A549 (cell line): Measurements from ENCODE around the gene ARHGAP12. TPM values are rescaled to one million over a fixed set of nuclear protein-coding genes. Genes with fewer than 3 reads are reported as not detected.

Experiments used
- ATAC-seq, 2 experiments: fragments of 200-7000 bp in 1 of 2; fragments of >200 bp in 1 of 2; cut with Nextera tagmentation in 1 of 2; cut with Tn5 transposase in 1 of 2; 3 replicates each; pipeline versions ENCODE4 v1.8.0 to v1.9.1; 2018 to 2020; ENCODE audit warnings: mild to moderate bottlenecking in 1 of 2, moderate library complexity in 1 of 2
- CTCF ChIA-PET: fragments of 300-600 bp; sonication (Branson Sonifier 250); formaldehyde crosslinking; extraction: SDS; loops from one replicate; lab custom pipeline; 2021; ENCODE audit warnings: antibody characterized with exemption, inconsistent platforms; lab: Yijun Ruan, JAX
- POLR2A ChIA-PET: fragments of 350-600 bp; formaldehyde crosslinking; extraction: SDS; loops from one replicate; lab custom pipeline; 2021; ENCODE audit warnings: antibody characterized with exemption, inconsistent platforms; lab: Yijun Ruan, JAX
- DNase-seq, 2 experiments: peaks; one replicate each; pipeline versions ENCODE4 v3.0.0 to v3.0.0-alpha.2; 2011 to 2016; ENCODE audit warnings: low read depth in 1 of 2, low spot score in 1 of 2
- FAIRE-seq: peaks from 2 replicates; lab custom pipeline; 2011; peaks lifted over from hg19 to GRCh38; lab: Jason Lieb, UNC
- H3K27ac ChIP-seq, 2 experiments: fragments of >200 bp; sonication (Bioruptor Twin); formaldehyde crosslinking; 3 replicates each; pipeline ENCODE4 v1.5.1; 2016 to 2017
- H3K4me1 ChIP-seq: fragments of >200 bp; sonication (Bioruptor Twin); formaldehyde crosslinking; 3 replicates; pipeline ENCODE4 v1.6.1; 2016
- H3K4me2 ChIP-seq: fragments of >200 bp; sonication (Bioruptor Twin); formaldehyde crosslinking; 3 replicates; pipeline ENCODE4 v1.6.1; 2016
- H3K4me3 ChIP-seq: fragments of >200 bp; sonication (Bioruptor Twin); formaldehyde crosslinking; 3 replicates; pipeline ENCODE4 v1.5.1; 2016
- H3K9me3 ChIP-seq: fragments of >200 bp; sonication (Bioruptor Twin); formaldehyde crosslinking; 3 replicates; pipeline ENCODE4 v1.6.1; 2016
- CEBPB ChIP-seq, 2 experiments: fragments of >200 bp in 1 of 2; sonication (Bioruptor Twin) in 1 of 2; formaldehyde crosslinking in 1 of 2; IDR thresholded peaks; 2 replicates each; pipeline ENCODE4 v1.6.1; 2012 to 2016
- CHD4 ChIP-seq: fragments of 200-600 bp; sonication (generic); IDR thresholded peaks from 2 replicates; pipeline ENCODE4 v1.6.1; 2016; ENCODE audit warnings: antibody characterized with exemption, mild to moderate bottlenecking, borderline replicate concordance
- EP300 ChIP-seq, 2 experiments: fragments of >200 bp; sonication (Bioruptor Twin); formaldehyde crosslinking; IDR thresholded peaks; 2 replicates in 1 of 2; 3 replicates in 1 of 2; pipeline ENCODE4 v1.6.1; 2016 to 2017
- FOSB ChIP-seq: fragments of 250-450 bp; sonication (Bioruptor Pico); IDR thresholded peaks from 2 replicates; pipeline ENCODE4 v1.5.0; 2020; ENCODE audit warnings: mild to moderate bottlenecking, moderate library complexity
- FOSL2 ChIP-seq, 2 experiments: fragments of 450-650 bp in 1 of 2; fragments of >200 bp in 1 of 2; sonication (Bioruptor Twin) in 1 of 2; formaldehyde crosslinking; IDR thresholded peaks; 2 replicates each; pipeline versions ENCODE4 v1.5.0 to v1.6.1; 2016 to 2020; ENCODE audit warnings: mild to moderate bottlenecking in 1 of 2, moderate library complexity in 1 of 2
- FOXS1 ChIP-seq: fragments of 250-450 bp; sonication (Bioruptor Pico); IDR thresholded peaks from 2 replicates; pipeline ENCODE4 v1.5.0; 2020; ENCODE audit warnings: mild to moderate bottlenecking, moderate library complexity
- GATA3 ChIP-seq: IDR thresholded peaks from 2 replicates; pipeline ENCODE4 v1.6.1; 2012; ENCODE audit warnings: borderline replicate concordance
- HEYL ChIP-seq: fragments of 250-450 bp; sonication (Bioruptor Pico); IDR thresholded peaks from 2 replicates; pipeline ENCODE4 v1.8.0; 2021; ENCODE audit warnings: mild to moderate bottlenecking, moderate library complexity
- JUN ChIP-seq, 2 experiments: fragments of >200 bp; sonication (Bioruptor Twin); formaldehyde crosslinking; IDR thresholded peaks; 2 replicates in 1 of 2; 3 replicates in 1 of 2; pipeline ENCODE4 v1.6.1; 2016 to 2017
- JUNB ChIP-seq: fragments of >200 bp; sonication (Bioruptor Twin); formaldehyde crosslinking; IDR thresholded peaks from 2 replicates; pipeline ENCODE4 v1.6.1; 2016
- KDM1A ChIP-seq: fragments of 200-600 bp; sonication (generic); IDR thresholded peaks from 2 replicates; pipeline ENCODE4 v1.6.1; 2016; ENCODE audit warnings: low read depth, mild to moderate bottlenecking
- KDM5A ChIP-seq: fragments of 200-600 bp; sonication (generic); IDR thresholded peaks from 2 replicates; pipeline ENCODE4 v1.6.1; 2016; ENCODE audit warnings: antibody characterized with exemption, mild to moderate bottlenecking
- NR3C1 ChIP-seq: fragments of >200 bp; sonication (Bioruptor Twin); formaldehyde crosslinking; IDR thresholded peaks from 3 replicates; pipeline ENCODE4 v1.6.1; 2017
- POLR2AphosphoS2 ChIP-seq: conservative IDR thresholded peaks from 2 replicates; pipeline ENCODE4 v1.6.1; 2012; ENCODE audit warnings: low read length, improper control_type of control experiment, inconsistent platforms
- RAD21 ChIP-seq, 2 experiments: fragments of >200 bp in 1 of 2; sonication (Bioruptor Twin) in 1 of 2; formaldehyde crosslinking in 1 of 2; IDR thresholded peaks in 1 of 2; conservative IDR thresholded peaks in 1 of 2; 2 replicates in 1 of 2; 3 replicates in 1 of 2; pipeline ENCODE4 v1.6.1; 2012 to 2018; ENCODE audit warnings: inconsistent platforms in 1 of 2
- WGBS: methylation state at CpG from one replicate; pipeline ENCODE4 v1.1.6; 2017; ENCODE audit errors: missing lambda C conversion rate; 5-methylcytosine and 5-hydroxymethylcytosine counted together
- polyA plus RNA-seq, 4 experiments: library from polyadenylated mRNA; depleted of rRNA in 3 of 4; stranded (reverse); fragments of >200 nt; fragmentation: RNase III in 1 of 4; extraction: RNeasy Plus Mini Kit Qiagen cat#74134 plus additional on column Dnase treatment in 1 of 4; gene quantifications; 2 replicates in 3 of 4; 3 replicates in 1 of 4; pipeline ENCODE4 v1.2.3, GENCODE V29; 2011 to 2017
- TF ChIP-seq, protein P1 (sequence below): fragments of 200-600 bp; sonication (generic); IDR thresholded peaks from 2 replicates; pipeline ENCODE4 v1.6.1; 2016; ENCODE audit warnings: antibody characterized with exemption, mild to moderate bottlenecking, moderate library complexity
- TF ChIP-seq, protein P2 (sequence below): IDR thresholded peaks from 2 replicates; pipeline ENCODE4 v1.6.1; 2012
- TF ChIP-seq, protein P3 (sequence below): IDR thresholded peaks from 2 replicates; pipeline ENCODE4 v1.6.1; 2012
- TF ChIP-seq, protein P4 (sequence below): fragments of >200 bp; sonication (Bioruptor Twin); formaldehyde crosslinking; IDR thresholded peaks from 3 replicates; pipeline ENCODE4 v1.6.1; 2016
- TF ChIP-seq, protein P5 (sequence below): fragments of 450-650 bp; IDR thresholded peaks from 2 replicates; pipeline ENCODE4 v1.6.1; 2014; ENCODE audit warnings: antibody characterized with exemption

The ARHGAP12 gene
- polyA plus RNA-seq, 2 of the 4 experiments (the other 2 are of a cell fraction): 22.1 to 49.3 TPM

DNA sequence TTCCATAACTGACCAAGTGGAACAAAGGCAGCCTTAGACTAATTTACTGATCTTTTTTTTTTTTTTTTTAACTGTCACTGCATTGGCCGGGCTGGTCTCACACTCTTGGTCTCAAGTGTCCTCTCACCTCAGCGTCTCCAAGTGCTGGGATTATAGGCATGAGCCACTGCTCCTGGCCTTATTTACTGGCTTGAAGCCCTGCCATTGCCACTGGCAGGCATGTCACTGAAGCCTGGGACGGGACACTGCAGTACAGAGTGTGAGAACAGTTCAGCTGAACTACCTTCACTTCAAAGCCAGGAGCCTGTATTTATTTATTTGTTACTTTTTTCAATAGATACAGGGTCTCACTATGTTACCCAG is 15.4 kb upstream of the ARHGAP12 start:
- H3K4me2 ChIP-seq: peak overlapping the region; percentile 63
- ChIA-PET POLR2A (interaction anchor here (1.0 kb wide), 1 partner anchor 15 kb away, joined by 4 read pairs; the partner anchor contains the start of gene ARHGAP12), CTCF (interaction anchor here (11.3 kb wide), 1 partner anchor 83 kb away, joined by 136 read pairs; no protein-coding TSS in a partner anchor)
- FAIRE-seq: no peak
- peaks cover 86% of the 10 kb centered on the region for H3K4me1 ChIP-seq
- no peak for ATAC-seq
- WGBS: 70% methylated on average over 3 of the region's 3 CpGs
- no peaks in the 10 kb centered on the region for H3K9me3 ChIP-seq
- no peak for DNase-seq
- no peak overlapping the region for H3K4me3 ChIP-seq
- peak overlapping the region; percentile 83 to 92 for H3K27ac ChIP-seq
- TF ChIP-seq FOXS1 (CRISPR knock-in tag) (no peak), FOSB (CRISPR knock-in tag) (no peak), RAD21 (conservative IDR thresholded peaks at IDR 0.05 in 1 of 2, IDR thresholded peaks at IDR 0.05 in 1 of 2) (no peak), CHD4 (no peak), POLR2AphosphoS2 (no peak)
- TF ChIP-seq, protein P1, sequence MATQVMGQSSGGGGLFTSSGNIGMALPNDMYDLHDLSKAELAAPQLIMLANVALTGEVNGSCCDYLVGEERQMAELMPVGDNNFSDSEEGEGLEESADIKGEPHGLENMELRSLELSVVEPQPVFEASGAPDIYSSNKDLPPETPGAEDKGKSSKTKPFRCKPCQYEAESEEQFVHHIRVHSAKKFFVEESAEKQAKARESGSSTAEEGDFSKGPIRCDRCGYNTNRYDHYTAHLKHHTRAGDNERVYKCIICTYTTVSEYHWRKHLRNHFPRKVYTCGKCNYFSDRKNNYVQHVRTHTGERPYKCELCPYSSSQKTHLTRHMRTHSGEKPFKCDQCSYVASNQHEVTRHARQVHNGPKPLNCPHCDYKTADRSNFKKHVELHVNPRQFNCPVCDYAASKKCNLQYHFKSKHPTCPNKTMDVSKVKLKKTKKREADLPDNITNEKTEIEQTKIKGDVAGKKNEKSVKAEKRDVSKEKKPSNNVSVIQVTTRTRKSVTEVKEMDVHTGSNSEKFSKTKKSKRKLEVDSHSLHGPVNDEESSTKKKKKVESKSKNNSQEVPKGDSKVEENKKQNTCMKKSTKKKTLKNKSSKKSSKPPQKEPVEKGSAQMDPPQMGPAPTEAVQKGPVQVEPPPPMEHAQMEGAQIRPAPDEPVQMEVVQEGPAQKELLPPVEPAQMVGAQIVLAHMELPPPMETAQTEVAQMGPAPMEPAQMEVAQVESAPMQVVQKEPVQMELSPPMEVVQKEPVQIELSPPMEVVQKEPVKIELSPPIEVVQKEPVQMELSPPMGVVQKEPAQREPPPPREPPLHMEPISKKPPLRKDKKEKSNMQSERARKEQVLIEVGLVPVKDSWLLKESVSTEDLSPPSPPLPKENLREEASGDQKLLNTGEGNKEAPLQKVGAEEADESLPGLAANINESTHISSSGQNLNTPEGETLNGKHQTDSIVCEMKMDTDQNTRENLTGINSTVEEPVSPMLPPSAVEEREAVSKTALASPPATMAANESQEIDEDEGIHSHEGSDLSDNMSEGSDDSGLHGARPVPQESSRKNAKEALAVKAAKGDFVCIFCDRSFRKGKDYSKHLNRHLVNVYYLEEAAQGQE: no peak
- TF ChIP-seq, protein P2, sequence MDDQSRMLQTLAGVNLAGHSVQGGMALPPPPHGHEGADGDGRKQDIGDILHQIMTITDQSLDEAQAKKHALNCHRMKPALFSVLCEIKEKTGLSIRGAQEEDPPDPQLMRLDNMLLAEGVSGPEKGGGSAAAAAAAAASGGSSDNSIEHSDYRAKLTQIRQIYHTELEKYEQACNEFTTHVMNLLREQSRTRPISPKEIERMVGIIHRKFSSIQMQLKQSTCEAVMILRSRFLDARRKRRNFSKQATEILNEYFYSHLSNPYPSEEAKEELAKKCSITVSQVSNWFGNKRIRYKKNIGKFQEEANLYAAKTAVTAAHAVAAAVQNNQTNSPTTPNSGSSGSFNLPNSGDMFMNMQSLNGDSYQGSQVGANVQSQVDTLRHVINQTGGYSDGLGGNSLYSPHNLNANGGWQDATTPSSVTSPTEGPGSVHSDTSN: no peak

DNA sequence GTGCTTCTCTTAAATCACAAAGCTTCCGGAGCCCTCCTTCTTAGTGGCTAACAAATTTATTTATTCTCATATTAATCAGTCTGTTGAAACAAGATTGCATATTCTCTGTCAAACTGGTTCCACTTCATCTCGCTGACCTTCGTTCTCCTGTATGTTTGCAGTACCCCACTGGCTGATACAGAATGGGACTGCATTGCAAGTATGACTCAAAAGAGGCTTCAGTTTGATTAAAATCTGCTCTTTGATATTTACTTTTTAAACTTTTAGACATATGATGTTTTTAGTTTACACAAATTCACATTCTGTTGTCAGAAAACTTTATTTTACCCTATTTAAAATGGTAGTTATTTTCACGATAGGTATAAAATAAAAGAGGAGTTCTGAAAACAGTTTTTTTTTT is 14.3 kb upstream of the ARHGAP12 start:
- ChIA-PET CTCF (interaction anchor here (1.1 to 11.3 kb wide), 3 partner anchors 62 to 105 kb away, joined by 3 to 136 read pairs (median 5); no protein-coding TSS in a partner anchor), POLR2A (interaction anchor here (1.4 kb wide), 1 partner anchor 14 kb away, joined by 7 read pairs; no protein-coding TSS in a partner anchor)
- TF ChIP-seq KDM5A (no peak), FOSL2 (IDR thresholded peaks at IDR 0.05) (peak; percentile 75), FOSL2 (CRISPR knock-in tag; IDR thresholded peaks at IDR 0.05) (peak; percentile 61), CEBPB (IDR thresholded peaks at IDR 0.05) (peak; percentile 38 to 63), NR3C1 (no peak), EP300 (IDR thresholded peaks at IDR 0.05) (peak; percentile 49 to 83; a peak in 3 of 5 replicates), GATA3 (peak; percentile 81), HEYL (CRISPR knock-in tag) (no peak), JUNB (peak; percentile 88), KDM1A (no peak), JUN (IDR thresholded peaks at IDR 0.05) (peak; percentile 73 to 75; a peak in 3 of 5 replicates)
- TF ChIP-seq, protein P3, sequence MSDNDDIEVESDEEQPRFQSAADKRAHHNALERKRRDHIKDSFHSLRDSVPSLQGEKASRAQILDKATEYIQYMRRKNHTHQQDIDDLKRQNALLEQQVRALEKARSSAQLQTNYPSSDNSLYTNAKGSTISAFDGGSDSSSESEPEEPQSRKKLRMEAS: peak; percentile 37; the same call in 1 of the 2 replicates
- TF ChIP-seq, protein P4, sequence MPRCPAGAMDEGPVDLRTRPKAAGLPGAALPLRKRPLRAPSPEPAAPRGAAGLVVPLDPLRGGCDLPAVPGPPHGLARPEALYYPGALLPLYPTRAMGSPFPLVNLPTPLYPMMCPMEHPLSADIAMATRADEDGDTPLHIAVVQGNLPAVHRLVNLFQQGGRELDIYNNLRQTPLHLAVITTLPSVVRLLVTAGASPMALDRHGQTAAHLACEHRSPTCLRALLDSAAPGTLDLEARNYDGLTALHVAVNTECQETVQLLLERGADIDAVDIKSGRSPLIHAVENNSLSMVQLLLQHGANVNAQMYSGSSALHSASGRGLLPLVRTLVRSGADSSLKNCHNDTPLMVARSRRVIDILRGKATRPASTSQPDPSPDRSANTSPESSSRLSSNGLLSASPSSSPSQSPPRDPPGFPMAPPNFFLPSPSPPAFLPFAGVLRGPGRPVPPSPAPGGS: peak; percentile 52; the same call in 1 of the 3 replicates
- TF ChIP-seq, protein P5, sequence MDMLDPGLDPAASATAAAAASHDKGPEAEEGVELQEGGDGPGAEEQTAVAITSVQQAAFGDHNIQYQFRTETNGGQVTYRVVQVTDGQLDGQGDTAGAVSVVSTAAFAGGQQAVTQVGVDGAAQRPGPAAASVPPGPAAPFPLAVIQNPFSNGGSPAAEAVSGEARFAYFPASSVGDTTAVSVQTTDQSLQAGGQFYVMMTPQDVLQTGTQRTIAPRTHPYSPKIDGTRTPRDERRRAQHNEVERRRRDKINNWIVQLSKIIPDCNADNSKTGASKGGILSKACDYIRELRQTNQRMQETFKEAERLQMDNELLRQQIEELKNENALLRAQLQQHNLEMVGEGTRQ: no peak
- no peak overlapping the region for H3K4me3 ChIP-seq
- no peaks in the 10 kb centered on the region for H3K9me3 ChIP-seq
- FAIRE-seq (no peak), DNase-seq (peak in 1 of 2 experiments; percentile 77), ATAC-seq (no peak)
- peaks cover 92% of the 10 kb centered on the region for H3K4me1 ChIP-seq
- WGBS: 11% methylated on average over 4 of the region's 4 CpGs
- peak overlapping the region; percentile 83 to 92 for H3K27ac ChIP-seq
- H3K4me2 ChIP-seq: peak overlapping the region; percentile 72
